ENCODE measurements around the gene HERC5.

HERC5 gene

GRCh38 chr4:88448889-88449288 is 8.0 kb upstream of the HERC5 start:
- DNase-seq = no peak

- DNase-seq = no peak
Measured at GRCh38 chr4:88449290-88449689, 7.6 kb upstream of the HERC5 start.

- DNase-seq = no peak
Measured at GRCh38 chr4:88451205-88451604, 5.7 kb upstream of the HERC5 start.

- no peak for DNase-seq
Measured at GRCh38 chr4:88452912-88453311, 4.0 kb upstream of the HERC5 start.

- peak in 2 of 3 experiments; percentile 91 to 94 for DNase-seq
Measured at GRCh38 chr4:88457307-88458103, 586 bp downstream of the HERC5 start.

GRCh38 chr4:88458104-88458740 is 1.3 kb downstream of the HERC5 start:
- no peak for DNase-seq

- DNase-seq = no peak
Measured at GRCh38 chr4:88465653-88466192, 8.8 kb downstream of the HERC5 start.

GRCh38 chr4:88467392-88467791 is 10.5 kb downstream of the HERC5 start:
- DNase-seq = no peak

GRCh38 chr4:88477229-88477860 is 20.4 kb downstream of the HERC5 start:
- DNase-seq = no peak

- DNase-seq = no peak
Measured at GRCh38 chr4:88478247-88478646, 21.3 kb downstream of the HERC5 start.

- DNase-seq = no peak
Measured at GRCh38 chr4:88481537-88481936, 24.6 kb downstream of the HERC5 start.

- DNase-seq = no peak
Measured at GRCh38 chr4:88489100-88489761, 32.3 kb downstream of the HERC5 start.

- DNase-seq = no peak
Measured at GRCh38 chr4:88497859-88498409, 41.0 kb downstream of the HERC5 start.

- no peak for DNase-seq
Measured at GRCh38 chr4:88503344-88503743, 46.4 kb downstream of the HERC5 start.

GRCh38 chr4:88511236-88511635 is 54.3 kb downstream of the HERC5 start:
- DNase-seq = no peak

- peak in 2 of 3 experiments; percentile 55 to 84 for DNase-seq
Measured at GRCh38 chr4:88514557-88515511, 57.9 kb downstream of the HERC5 start.

GRCh38 chr4:88516746-88517145 is 59.8 kb downstream of the HERC5 start:
- no peak for DNase-seq

GRCh38 chr4:88517825-88518224 is 60.9 kb downstream of the HERC5 start:
- DNase-seq = no peak

- no peak for DNase-seq
Measured at GRCh38 chr4:88518911-88519310, 62.0 kb downstream of the HERC5 start.

GRCh38 chr4:88522702-88523324 is 65.9 kb downstream of the HERC5 start:
- DNase-seq = peak; percentile 27 to 67 (median 52)

Data from NCI-H1417 (cell line).